HG03175 (cell line): ENCODE results near the gene TMEM200C.

Experiments
- ATAC-seq: cut with Tn5 transposase; IDR thresholded peaks from one replicate; pipeline ENCODE4 v1.9.1; 2021; ENCODE audit warnings: mild to moderate bottlenecking, moderate library complexity; ENCODE audit not compliant: unreplicated experiment

Gene TMEM200C

DNA sequence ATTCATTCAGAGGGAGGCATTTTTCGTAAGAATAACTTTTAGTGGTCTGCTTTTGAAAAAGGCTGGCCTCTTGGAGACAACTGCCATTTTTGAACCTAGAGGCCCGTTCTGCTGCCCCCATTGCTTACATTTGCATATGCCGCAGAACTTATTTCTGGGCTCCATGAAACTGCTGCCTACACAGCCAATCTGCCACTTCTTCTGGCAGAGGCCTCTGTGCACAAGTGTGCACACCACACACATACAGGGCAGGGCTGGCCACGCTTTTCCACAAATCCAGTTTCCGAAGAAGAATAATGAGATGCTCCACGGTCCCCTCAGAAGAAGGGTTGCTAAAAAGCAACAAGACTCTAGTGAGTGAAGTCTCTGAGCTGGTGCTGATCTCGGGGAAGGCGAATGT, 56.2 kb downstream of the TMEM200C start:
- no peak for ATAC-seq
